SK-N-MC (cell line): ENCODE measurements around the gene CCDC71L.
"Not testable (repeated sequence)": the region's sequence is repeated elsewhere in the genome, so short reads cannot be mapped to it uniquely, and the experiment has no call there.

Experiments
- DNase-seq: peaks from one replicate; pipeline ENCODE4 v3.0.0-alpha.2; 2011; ENCODE audit warnings: low read depth, low spot score
- H3K27ac ChIP-seq: fragments of 200-600 bp; sonication (generic); 2 replicates; pipeline ENCODE4 v1.5.1; 2016; ENCODE audit warnings: mixed run types
- H3K36me3 ChIP-seq: fragments of 200-600 bp; sonication (generic); 2 replicates; pipeline ENCODE4 v1.6.1; 2017; ENCODE audit warnings: antibody characterized with exemption, low read length, mixed read lengths; ENCODE audit not compliant: insufficient read depth
- H3K4me3 ChIP-seq: fragments of 200-600 bp; sonication (generic); 2 replicates; pipeline ENCODE4 v1.5.1; 2016
- H3K9ac ChIP-seq: fragments of 200-600 bp; sonication (generic); 2 replicates; pipeline ENCODE4 v1.8.0; 2017; ENCODE audit warnings: mixed run types, mixed read lengths; ENCODE audit not compliant: insufficient read length
- H3K9me3 ChIP-seq: fragments of 200-600 bp; sonication (generic); 2 replicates; pipeline ENCODE4 v1.6.1; 2017; ENCODE audit warnings: low read depth, mild to moderate bottlenecking, antibody characterized with exemption, low read length, moderate library complexity, mixed read lengths
- EZH2 ChIP-seq: fragments of 200-600 bp; sonication (generic); IDR thresholded peaks from one replicate; pipeline ENCODE4 v1.6.1; 2017; ENCODE audit warnings: antibody characterized with exemption
- FOXP2 ChIP-seq: optimal IDR thresholded peaks from 2 replicates; pipeline ENCODE3; 2011; ENCODE audit warnings: mild to moderate bottlenecking, moderate library complexity; ENCODE audit not compliant: insufficient read depth; ENCODE audit errors: extremely low read length, control extremely low read depth
- POLR2AphosphoS5 ChIP-seq: IDR thresholded peaks from 2 replicates; pipeline ENCODE4 v1.6.1; 2012; ENCODE audit warnings: mild to moderate bottlenecking, low read depth, low read length, borderline replicate concordance

The CCDC71L gene

DNA sequence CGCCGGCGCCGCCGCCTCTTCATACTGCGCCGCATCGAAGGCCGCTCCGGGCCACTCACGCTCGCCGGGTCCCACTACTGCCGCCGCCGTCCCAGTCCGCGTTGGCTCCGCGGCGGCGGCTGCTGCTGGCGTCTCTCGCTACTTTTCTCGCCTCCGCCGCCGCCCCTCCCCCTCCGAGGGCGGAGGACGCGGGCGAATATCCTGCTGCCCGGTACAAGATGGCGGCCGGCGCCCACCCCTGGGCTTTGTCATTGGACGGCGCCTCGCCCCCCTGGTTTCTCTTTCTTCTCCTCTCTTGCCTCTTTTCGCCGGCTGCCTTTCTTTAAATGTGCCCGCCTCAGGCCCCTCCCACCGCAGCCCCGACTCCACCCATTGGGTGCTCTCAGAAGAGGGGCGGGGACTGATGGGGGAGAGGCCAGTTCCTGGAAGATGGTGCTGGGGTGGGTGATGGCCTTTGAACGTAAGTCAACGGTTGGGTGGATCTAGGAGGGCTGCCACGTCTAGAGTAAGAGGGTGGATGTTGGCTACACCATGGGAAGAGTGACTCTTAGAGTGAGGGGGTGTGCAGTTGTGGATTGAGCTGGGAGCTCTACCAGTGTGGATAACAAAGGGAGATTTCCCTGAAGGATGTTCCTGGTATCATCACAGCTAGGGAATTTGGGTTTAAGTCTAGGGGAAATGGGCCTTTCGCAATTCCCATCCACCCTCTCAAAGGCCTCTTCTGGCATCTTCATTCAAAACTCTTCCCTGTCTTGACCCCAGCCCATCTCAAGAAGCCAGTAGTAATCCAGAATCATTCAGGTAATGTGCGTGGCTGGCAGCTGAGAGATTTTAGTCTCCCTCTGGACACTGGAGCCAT, at the start of gene CCDC71L:
Gene CCDC71L (minus strand): TSS at position 297 of the 859 bp plus-strand sequence. CDS start 262 bp downstream, at position 35.
- H3K9ac ChIP-seq = peak within 1 kb of the TSS; percentile 76
- TF ChIP-seq EZH2 (no peak), POLR2AphosphoS5 (peak; percentile 72)
- peak within 1 kb of the TSS; percentile 76 for H3K4me3 ChIP-seq
- no peak within 1 kb of the TSS for H3K27ac ChIP-seq
- H3K36me3 ChIP-seq = no peaks in the 10 kb centered on the region
- peak; percentile 53 for DNase-seq
- 0 out of 2 replicates have a peak, but pooled peaks cover 4% of the 10 kb centered on the region for H3K9me3 ChIP-seq

GRCh38 chr7:106709604-106710003, 48.6 kb upstream of the CCDC71L start:
- not testable (repeated sequence) for DNase-seq, H3K9ac ChIP-seq, H3K9me3 ChIP-seq, H3K27ac ChIP-seq, H3K36me3 ChIP-seq, H3K4me3 ChIP-seq

DNA sequence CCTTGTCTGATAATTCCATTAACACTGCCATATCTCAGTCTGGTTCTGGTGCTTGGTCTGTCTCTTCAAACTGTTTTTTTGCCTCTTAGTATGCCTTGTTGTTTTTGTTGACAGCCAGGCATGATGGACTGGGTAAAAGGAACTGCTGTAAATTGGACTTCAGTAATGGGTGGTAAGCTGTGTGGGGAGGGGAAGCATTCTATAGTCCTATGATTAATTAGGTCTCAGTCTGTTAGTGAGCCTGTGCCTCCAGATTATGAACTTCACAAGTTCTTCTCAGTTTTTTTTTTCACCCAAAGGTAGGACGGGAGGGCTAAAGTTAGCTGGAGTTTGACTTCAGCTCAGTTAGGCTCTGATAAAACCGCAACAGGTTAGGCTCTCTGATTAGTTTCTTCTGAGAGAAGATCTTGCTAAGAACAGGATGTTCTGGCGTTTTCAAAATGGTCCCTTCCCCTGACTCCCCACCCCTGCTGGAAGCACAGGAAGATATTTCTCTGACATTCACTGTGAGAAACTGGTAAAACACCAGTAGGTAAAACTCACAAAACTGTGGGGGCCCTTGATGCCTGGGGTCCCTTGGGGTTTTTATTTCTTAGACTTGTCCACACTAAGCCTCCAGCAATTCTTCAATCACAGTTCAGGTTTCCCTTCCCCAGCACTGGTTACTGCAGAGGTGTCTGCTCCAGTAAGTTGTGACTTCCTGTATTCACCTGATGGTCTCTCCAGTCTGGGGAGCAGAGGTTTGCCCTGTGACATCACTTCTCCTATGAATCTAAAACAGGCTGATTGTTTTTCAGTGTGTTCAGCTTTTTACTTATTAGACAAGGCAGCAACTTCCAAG, 43.3 kb upstream of the CCDC71L start:
- no peaks in the 10 kb centered on the region for H3K36me3 ChIP-seq
- H3K9me3 ChIP-seq = no peaks in the 10 kb centered on the region
- TF ChIP-seq EZH2 (no peak), POLR2AphosphoS5 (no peak), FOXP2 (no peak)
- DNase-seq = no peak
- no peak overlapping the region for H3K27ac ChIP-seq
- no peak overlapping the region for H3K4me3 ChIP-seq
- no peak overlapping the region for H3K9ac ChIP-seq

DNA sequence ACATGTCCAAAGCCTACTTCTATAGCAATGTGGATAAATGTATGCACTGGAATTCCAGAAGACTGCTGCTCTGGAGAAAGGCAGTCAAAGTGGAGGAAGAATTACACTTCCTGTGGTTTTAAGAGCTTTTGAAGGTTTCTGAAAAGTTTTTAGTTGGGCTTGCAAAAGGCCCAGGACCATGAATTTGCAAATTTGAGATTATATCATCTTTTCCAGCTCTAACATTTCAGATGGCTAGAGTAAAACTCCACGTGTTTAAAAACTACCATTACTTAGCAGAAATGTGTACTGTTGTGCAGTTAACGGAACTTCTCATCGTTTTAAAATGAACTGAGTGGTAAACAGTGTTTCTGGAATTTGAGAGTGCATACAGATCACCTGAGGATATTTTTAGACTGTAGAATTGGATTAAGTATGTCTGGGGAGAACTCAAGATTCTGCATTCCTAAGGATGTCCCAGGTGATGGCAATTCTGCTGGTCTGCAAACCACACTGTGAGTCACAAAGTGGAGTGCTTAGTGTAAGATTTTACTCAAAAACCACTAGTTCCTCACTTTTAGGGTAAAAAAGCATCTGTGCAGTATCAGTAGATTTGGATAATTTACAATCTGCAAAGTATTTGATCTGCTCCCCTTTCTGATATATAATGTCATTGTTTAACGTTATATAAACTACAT, 32.9 kb upstream of the CCDC71L start:
- Histone ChIP-seq H3K9me3 (no peaks in the 10 kb centered on the region), H3K36me3 (no peaks in the 10 kb centered on the region), H3K9ac (no peak overlapping the region), H3K27ac (peak overlapping the region; percentile 52; the same call in 1 of the 2 replicates), H3K4me3 (no peak overlapping the region)
- no peak for TF ChIP-seq EZH2
- TF ChIP-seq POLR2AphosphoS5 = no peak
- TF ChIP-seq FOXP2 = no peak
- no peak for DNase-seq

DNA sequence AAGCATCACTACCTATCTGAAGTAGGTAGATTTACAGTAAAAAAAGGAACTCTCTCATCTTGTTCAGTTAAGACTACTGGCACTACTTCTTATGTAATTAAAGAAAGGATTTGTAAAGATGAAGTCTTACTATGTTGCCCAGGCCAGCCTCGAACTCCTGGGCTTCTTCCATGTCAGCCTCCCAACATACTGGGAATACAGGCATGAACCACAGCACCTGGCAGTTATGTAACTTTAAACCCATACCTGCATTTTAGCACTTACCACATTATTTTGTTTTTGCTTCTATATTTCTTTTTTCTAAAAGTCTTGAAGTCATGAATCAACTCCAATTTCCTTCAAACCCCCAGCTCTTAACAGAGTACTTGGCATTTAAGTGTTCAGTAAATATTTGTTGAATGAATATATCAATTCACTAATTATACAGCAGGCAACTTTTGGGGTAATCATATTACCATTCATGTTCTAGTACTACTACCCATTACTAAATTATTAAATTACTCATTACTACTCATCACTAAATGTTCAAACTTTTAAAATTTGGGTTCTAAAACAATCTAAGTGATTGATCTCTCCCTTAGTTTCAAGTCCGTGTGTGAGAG, 31.6 kb upstream of the CCDC71L start:
- Histone ChIP-seq H3K36me3 (no peaks in the 10 kb centered on the region), H3K27ac (no peak overlapping the region), H3K9ac (no peak overlapping the region), H3K9me3 (no peaks in the 10 kb centered on the region), H3K4me3 (no peak overlapping the region)
- TF ChIP-seq EZH2 (no peak), FOXP2 (no peak), POLR2AphosphoS5 (no peak)
- no peak for DNase-seq

DNA sequence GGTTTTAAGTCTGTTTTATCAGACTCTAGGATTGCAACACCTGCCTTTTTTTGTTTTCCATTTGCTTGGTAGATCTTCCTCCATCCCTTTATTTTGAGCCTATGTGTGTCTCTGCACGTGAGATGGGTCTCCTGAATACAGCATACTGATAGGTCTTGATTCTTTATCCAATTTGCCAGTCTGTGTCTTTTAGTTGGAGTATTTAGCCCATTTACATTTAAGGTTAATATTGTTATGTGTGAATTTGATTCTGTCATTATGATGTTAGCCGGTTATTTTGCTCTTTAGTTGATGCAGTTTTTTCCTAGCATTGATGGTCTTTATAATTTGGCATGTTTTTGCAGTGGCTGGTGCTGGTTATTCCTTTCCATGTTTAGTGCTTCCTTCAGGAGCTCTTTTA, 27.2 kb upstream of the CCDC71L start:
- not testable (repeated sequence) for H3K4me3 ChIP-seq, H3K36me3 ChIP-seq, H3K27ac ChIP-seq, H3K9ac ChIP-seq, H3K9me3 ChIP-seq, DNase-seq

GRCh38 chr7:106683941-106684340, 23.0 kb upstream of the CCDC71L start:
- Histone ChIP-seq H3K9me3 (no peaks in the 10 kb centered on the region), H3K4me3 (no peak overlapping the region), H3K27ac (no peak overlapping the region), H3K9ac (no peak overlapping the region), H3K36me3 (no peaks in the 10 kb centered on the region)
- no peak for TF ChIP-seq EZH2
- no peak for TF ChIP-seq POLR2AphosphoS5
- no peak for TF ChIP-seq FOXP2
- no peak for DNase-seq

- no peak overlapping the region for H3K9ac ChIP-seq
- no peaks in the 10 kb centered on the region for H3K9me3 ChIP-seq
- H3K36me3 ChIP-seq = no peaks in the 10 kb centered on the region
- no peak for DNase-seq
- H3K27ac ChIP-seq = no peak overlapping the region
- no peak overlapping the region for H3K4me3 ChIP-seq
- TF ChIP-seq EZH2 (no peak), POLR2AphosphoS5 (no peak), FOXP2 (no peak)
Observed at GRCh38 chr7:106681815-106682495, 21.0 kb upstream of the CCDC71L start.
